Lower leg skin (tissue), 4 donors: ENCODE data around the gene ZNF646. TPM values are rescaled to one million over a fixed set of nuclear protein-coding genes. Genes with fewer than 3 reads are reported as not detected.
A peak's percentile ranks its signal among the peaks of the same experiment; 100 is the strongest.

Experiments used
- DNase-seq, 2 donors: peaks; one replicate each; pipeline ENCODE4 v3.0.0-alpha.2; 2019; ENCODE audit warnings: low spot score in 2 of 2
- H3K4me3 ChIP-seq: fragments of 200-600 bp; sonication (generic); 2 replicates; pipeline ENCODE4 v1.5.1; 2017; ENCODE audit warnings: mild to moderate bottlenecking, low read depth; ENCODE audit not compliant: poor library complexity, severe bottlenecking
- POLR2A ChIP-seq, 2 donors: fragments of 450-650 bp; IDR thresholded peaks; one replicate each; pipeline ENCODE4 v1.6.1; 2016 to 2017; ENCODE audit warnings: antibody characterized with exemption in 2 of 2, mild to moderate bottlenecking in 1 of 2, moderate library complexity in 1 of 2
- WGBS, 2 donors: methylation state at CpG; one replicate each; pipeline ENCODE4 v1.1.5; 2018; 5-methylcytosine and 5-hydroxymethylcytosine counted together
- intact Hi-C: fragments of 100-400 bp; cut with DNase I; formaldehyde crosslinking; loops from one replicate; pipeline ENCODE4 v1.15.0; 2023; ENCODE audit warnings: low total_unique reads
- total RNA-seq, 4 donors: library from RNA; depleted of rRNA; stranded (reverse); fragments of >200 nt; gene quantifications; one replicate each; pipeline ENCODE4 v1.1.0, GENCODE V29; 2016
- TF ChIP-seq, protein P1 (sequence below), 3 donors: fragments of 450-650 bp; IDR thresholded peaks; one replicate each; pipeline ENCODE4 v1.5.1; 2016; ENCODE audit warnings: antibody characterized with exemption in 3 of 3, mild to moderate bottlenecking in 3 of 3, moderate library complexity in 2 of 3

ZNF646 gene
- total RNA-seq, 4 donors from 2014 or later = 25.4 to 30.3 (median 27.1) TPM

DNA sequence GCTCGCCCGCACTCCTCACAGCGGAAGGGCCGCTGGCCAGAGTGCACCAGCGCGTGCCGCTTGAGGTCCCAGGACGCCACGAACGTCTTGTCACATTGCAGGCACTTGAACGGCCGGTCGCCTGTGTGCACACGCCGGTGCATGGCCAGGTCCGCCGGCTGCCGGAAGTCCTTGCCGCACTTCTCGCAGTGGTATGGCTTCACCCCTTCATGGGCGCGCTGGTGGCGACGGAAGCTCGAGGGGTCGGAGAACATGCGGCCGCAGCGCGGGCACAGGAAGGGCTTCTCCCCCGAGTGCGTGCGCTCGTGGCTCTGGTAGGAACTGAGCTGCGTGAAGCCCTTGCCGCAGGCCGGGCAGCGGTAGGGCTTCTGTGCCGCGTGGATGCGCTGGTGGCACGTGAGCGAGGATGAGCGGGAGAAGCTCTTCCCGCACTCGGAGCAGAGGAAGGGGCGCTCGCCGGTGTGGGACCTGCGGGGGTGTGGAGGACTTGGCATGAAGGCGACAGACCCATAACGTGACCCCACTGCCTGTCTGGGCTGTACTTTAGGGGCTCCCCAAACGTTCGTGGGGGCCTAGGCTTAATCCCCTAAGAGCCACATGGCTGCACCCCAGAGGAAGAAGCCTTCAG lies 12.3 kb upstream of the ZNF646 start:
- H3K4me3 ChIP-seq = no peak overlapping the region
- intact Hi-C loops = no loop called here
- no peak for TF ChIP-seq POLR2A (IDR thresholded peaks at IDR 0.05)
- TF ChIP-seq, protein P1, sequence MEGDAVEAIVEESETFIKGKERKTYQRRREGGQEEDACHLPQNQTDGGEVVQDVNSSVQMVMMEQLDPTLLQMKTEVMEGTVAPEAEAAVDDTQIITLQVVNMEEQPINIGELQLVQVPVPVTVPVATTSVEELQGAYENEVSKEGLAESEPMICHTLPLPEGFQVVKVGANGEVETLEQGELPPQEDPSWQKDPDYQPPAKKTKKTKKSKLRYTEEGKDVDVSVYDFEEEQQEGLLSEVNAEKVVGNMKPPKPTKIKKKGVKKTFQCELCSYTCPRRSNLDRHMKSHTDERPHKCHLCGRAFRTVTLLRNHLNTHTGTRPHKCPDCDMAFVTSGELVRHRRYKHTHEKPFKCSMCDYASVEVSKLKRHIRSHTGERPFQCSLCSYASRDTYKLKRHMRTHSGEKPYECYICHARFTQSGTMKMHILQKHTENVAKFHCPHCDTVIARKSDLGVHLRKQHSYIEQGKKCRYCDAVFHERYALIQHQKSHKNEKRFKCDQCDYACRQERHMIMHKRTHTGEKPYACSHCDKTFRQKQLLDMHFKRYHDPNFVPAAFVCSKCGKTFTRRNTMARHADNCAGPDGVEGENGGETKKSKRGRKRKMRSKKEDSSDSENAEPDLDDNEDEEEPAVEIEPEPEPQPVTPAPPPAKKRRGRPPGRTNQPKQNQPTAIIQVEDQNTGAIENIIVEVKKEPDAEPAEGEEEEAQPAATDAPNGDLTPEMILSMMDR (IDR thresholded peaks at IDR 0.05) = no peak
- no peak for DNase-seq
- WGBS, 2 donors = 96 to 97% methylated on average over 52 to 53 of the region's 54 CpGs

DNA sequence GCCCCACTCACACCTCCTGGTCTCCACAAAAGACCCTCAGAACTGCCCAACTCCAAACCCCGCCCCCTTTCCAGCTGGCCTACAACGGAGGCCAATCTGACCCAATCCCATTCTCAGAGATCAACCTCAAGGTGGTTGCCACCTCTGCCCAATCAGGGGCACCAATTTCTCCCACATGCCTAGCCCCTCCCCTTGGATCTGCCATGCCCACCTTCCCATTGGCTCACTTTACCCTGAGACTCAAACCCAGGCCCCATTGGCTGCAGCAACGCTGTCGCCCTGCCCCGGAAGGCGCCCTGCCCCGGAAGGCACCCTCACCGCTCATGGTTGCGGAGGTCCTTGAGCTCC lies 10.8 kb upstream of the ZNF646 start:
- no peak for TF ChIP-seq POLR2A (IDR thresholded peaks at IDR 0.05)
- no peak overlapping the region for H3K4me3 ChIP-seq
- intact Hi-C loops = no loop called here
- DNase-seq = no peak
- 92 to 99% methylated on average over 9 of the region's 9 CpGs for WGBS, 2 donors

DNA sequence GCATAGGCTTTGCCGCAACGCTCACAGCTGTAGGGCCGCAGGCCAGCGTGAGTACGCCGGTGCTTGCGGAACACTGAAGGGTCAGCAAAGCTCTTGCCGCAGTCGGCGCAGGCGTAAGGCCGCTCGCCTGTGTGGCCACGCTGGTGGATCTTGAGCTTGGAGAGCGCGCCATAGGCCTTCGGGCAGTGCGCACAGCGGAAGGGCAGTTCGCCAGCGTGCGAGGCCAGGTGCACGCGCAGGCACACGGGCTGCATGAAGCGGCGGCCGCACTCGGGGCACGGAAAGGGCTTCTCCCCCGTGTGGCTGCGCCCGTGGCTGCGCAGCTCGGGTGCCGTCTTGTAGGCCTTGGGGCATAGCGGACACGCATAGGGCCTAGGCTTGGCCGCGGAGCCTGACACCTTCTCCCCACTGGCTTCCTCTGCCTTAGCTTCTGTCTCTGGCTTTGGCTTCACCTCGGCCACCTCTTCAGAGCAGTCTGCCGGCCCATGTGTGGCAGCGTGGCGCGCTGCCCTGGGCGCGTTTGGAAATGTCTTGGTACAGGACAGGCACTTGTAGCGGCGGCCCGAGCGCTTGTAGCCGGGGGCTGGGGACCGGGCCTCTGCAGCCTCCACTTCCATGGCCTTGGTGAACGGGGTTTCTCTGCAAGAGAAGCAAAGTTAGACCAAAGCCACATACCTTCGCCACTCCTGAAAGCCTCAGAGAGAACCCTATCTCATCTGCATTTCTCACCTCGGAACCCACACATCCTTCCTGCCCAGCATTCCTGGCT lies 10.2 kb upstream of the ZNF646 start:
- DNase-seq = peak in 1 of 2 donors; percentile 84
- intact Hi-C loops = no loop called here
- 91% methylated on average over 48 to 56 of the region's 56 CpGs for WGBS, 2 donors
- no peak overlapping the region for H3K4me3 ChIP-seq
- TF ChIP-seq, protein P1 (IDR thresholded peaks at IDR 0.05) = no peak
- no peak for TF ChIP-seq POLR2A (IDR thresholded peaks at IDR 0.05)

DNA sequence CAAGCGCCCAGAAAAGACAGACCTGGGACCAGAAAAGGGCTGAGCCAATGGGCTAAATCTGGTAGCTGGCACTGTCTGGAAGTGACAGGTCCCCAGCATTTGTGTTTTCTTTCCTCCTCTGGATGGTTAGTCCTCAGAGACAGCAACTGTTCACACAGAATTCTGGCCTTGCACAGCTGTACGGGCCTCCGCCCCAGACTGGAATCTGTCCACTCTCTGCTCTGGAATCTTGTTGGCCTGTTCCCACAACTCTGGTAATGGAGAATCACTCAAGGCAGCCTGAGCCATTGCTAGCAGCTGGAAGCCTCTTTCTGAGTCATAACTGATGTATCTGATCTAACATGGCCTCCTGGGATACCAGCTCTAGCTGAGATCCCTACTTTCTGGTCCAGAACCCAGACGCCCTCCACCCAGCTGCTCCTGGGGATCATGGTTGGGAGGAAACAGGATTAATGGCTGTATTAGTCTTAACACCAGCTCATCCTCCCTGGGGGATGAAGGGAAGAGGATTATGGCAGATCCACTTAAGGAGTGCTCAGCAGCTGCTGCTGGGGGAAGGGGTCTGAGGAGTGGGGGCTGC lies 9.2 kb upstream of the ZNF646 start:
- no peak for TF ChIP-seq POLR2A (IDR thresholded peaks at IDR 0.05)
- TF ChIP-seq, protein P1 (IDR thresholded peaks at IDR 0.05) = no peak
- WGBS, 2 donors = 37 to 38% methylated on average over 4 of the region's 4 CpGs
- intact Hi-C loops = no loop called here
- peak; percentile 70 to 90 for DNase-seq
- H3K4me3 ChIP-seq = no peak overlapping the region

DNA sequence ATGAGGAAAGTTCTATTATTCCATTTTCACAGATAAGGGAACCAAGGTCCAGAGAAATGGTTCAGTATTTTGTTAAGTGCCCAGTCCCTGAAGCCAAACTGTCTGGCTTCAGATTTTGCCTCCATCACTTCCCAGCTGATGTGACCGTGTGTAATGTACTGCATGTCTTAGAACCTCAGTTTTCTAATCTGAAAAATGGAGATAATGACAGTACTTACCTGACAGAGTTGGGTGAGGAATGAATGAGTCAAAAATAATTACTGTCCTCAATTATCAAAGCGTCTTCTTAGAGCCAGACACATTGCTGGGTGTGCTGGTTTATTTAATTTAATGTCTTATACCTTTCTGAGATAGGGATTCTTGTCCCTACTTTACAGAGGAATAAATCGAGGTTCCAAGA lies 6.9 kb upstream of the ZNF646 start:
- 87 to 91% methylated on average over 3 of the region's 3 CpGs for WGBS, 2 donors
- TF ChIP-seq POLR2A (IDR thresholded peaks at IDR 0.05) = no peak
- TF ChIP-seq, protein P1 (IDR thresholded peaks at IDR 0.05) = no peak
- DNase-seq = no peak
- no peak overlapping the region for H3K4me3 ChIP-seq
- intact Hi-C loops = no loop called here

DNA sequence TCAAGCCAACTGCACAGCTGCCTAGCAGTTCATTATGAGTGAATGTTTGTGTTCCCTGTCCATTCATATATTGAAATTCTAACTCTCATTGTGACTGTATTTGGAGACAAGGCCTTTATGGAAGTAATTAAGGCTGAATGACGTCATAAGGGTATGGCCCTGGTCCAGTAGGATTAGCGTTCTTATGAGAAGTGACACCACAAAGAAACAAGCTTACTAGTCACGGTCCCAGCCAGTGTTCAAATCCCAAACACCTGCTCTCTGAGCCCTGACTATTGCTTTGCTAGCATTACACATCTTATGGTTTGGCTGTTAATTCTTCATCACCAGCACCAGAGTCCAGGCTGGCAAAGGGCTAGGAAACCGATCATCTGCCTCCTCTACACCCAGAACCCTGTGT lies 2.4 kb upstream of the ZNF646 start:
- intact Hi-C loops = no loop called here
- WGBS, 2 donors = 24 to 32% methylated on average over 4 of the region's 4 CpGs
- no peak for DNase-seq
- no peak overlapping the region for H3K4me3 ChIP-seq
- no peak for TF ChIP-seq POLR2A (IDR thresholded peaks at IDR 0.05)
- TF ChIP-seq, protein P1 (IDR thresholded peaks at IDR 0.05) = no peak
